ENCODE measurements around the gene BCAS3.

The BCAS3 gene

DNA sequence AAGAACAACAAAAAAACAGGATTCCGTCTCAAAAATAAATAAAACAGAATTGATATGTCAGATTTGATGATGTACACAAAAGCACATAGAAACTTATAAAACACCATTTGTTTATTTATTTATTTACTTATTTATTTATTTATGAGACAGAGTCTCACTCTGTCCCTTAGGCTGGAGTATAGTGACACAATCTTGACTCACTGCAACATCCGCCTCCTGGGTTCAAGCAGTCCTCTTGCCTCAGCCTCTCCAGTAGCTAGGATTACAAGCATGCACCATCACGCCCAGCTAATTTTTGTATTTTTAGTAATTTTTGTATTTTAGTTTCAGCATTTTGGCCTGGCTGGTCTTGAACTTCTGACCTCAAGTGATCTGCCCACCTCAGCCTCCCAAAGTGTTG is 21.4 kb downstream of the BCAS3 start:
- TF ChIP-seq, protein P1, sequence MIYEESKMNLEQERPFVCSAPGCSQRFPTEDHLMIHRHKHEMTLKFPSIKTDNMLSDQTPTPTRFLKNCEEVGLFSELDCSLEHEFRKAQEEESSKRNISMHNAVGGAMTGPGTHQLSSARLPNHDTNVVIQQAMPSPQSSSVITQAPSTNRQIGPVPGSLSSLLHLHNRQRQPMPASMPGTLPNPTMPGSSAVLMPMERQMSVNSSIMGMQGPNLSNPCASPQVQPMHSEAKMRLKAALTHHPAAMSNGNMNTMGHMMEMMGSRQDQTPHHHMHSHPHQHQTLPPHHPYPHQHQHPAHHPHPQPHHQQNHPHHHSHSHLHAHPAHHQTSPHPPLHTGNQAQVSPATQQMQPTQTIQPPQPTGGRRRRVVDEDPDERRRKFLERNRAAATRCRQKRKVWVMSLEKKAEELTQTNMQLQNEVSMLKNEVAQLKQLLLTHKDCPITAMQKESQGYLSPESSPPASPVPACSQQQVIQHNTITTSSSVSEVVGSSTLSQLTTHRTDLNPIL (CRISPR knock-in tag; IDR thresholded peaks at IDR 0.05; ENCODE audit: low read depth): no peak
- no peak for TF ChIP-seq ARNTL (CRISPR knock-in tag; IDR thresholded peaks at IDR 0.05; ENCODE audit: borderline replicate concordance, low read depth)
- TF ChIP-seq ZNF565 (CRISPR knock-in tag; conservative IDR thresholded peaks at IDR 0.05; ENCODE audit: low read depth): no peak
- no peak for TF ChIP-seq OSR1 (CRISPR knock-in tag; IDR thresholded peaks at IDR 0.05)

DNA sequence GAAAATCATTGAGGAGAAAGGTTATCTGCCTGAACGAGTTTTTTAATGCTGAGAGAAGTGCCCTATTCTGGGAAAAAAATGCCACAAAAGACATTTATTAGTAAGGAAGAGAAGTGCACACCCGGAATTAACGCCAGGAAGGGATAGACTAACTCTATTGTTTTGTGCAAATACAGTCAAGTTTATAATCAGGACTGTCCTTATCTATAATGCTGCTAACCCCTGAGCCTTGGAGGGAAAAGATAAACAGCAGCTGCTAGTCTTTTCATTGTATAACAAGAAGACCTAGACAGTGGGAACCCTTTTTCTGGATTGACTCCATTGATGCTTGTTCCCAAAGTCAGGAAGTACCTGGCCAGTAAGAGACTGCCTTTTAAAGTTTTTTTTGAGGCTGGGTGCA is 26.5 kb downstream of the BCAS3 start:
- ATAC-seq: no peak
- TF ChIP-seq ZNF70 (CRISPR knock-in tag; IDR thresholded peaks at IDR 0.05) (no peak), ARNTL (CRISPR knock-in tag; IDR thresholded peaks at IDR 0.05; ENCODE audit: borderline replicate concordance, low read depth) (no peak), RARB (CRISPR knock-in tag; IDR thresholded peaks at IDR 0.05) (no peak), TOX (CRISPR knock-in tag; IDR thresholded peaks at IDR 0.05; ENCODE audit: borderline replicate concordance) (no peak), PPARA (CRISPR knock-in tag; IDR thresholded peaks at IDR 0.05; ENCODE audit: borderline replicate concordance) (no peak), ISL1 (CRISPR knock-in tag; IDR thresholded peaks at IDR 0.05) (no peak), ESRRG (CRISPR knock-in tag; IDR thresholded peaks at IDR 0.05) (no peak), ZFP30 (CRISPR knock-in tag; IDR thresholded peaks at IDR 0.05) (no peak), OSR1 (CRISPR knock-in tag; IDR thresholded peaks at IDR 0.05) (no peak)
- TF ChIP-seq, protein P2, sequence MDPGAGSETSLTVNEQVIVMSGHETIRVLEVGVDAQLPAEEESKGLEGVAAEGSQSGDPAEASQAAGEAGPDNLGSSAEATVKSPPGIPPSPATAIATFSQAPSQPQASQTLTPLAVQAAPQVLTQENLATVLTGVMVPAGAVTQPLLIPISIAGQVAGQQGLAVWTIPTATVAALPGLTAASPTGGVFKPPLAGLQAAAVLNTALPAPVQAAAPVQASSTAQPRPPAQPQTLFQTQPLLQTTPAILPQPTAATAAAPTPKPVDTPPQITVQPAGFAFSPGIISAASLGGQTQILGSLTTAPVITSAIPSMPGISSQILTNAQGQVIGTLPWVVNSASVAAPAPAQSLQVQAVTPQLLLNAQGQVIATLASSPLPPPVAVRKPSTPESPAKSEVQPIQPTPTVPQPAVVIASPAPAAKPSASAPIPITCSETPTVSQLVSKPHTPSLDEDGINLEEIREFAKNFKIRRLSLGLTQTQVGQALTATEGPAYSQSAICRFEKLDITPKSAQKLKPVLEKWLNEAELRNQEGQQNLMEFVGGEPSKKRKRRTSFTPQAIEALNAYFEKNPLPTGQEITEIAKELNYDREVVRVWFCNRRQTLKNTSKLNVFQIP (CRISPR knock-in tag; IDR thresholded peaks at IDR 0.05; ENCODE audit: borderline replicate concordance, low read depth): no peak
- TF ChIP-seq, protein P3, sequence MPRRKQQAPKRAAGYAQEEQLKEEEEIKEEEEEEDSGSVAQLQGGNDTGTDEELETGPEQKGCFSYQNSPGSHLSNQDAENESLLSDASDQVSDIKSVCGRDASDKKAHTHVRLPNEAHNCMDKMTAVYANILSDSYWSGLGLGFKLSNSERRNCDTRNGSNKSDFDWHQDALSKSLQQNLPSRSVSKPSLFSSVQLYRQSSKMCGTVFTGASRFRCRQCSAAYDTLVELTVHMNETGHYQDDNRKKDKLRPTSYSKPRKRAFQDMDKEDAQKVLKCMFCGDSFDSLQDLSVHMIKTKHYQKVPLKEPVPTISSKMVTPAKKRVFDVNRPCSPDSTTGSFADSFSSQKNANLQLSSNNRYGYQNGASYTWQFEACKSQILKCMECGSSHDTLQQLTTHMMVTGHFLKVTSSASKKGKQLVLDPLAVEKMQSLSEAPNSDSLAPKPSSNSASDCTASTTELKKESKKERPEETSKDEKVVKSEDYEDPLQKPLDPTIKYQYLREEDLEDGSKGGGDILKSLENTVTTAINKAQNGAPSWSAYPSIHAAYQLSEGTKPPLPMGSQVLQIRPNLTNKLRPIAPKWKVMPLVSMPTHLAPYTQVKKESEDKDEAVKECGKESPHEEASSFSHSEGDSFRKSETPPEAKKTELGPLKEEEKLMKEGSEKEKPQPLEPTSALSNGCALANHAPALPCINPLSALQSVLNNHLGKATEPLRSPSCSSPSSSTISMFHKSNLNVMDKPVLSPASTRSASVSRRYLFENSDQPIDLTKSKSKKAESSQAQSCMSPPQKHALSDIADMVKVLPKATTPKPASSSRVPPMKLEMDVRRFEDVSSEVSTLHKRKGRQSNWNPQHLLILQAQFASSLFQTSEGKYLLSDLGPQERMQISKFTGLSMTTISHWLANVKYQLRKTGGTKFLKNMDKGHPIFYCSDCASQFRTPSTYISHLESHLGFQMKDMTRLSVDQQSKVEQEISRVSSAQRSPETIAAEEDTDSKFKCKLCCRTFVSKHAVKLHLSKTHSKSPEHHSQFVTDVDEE (CRISPR knock-in tag; IDR thresholded peaks at IDR 0.05): no peak
- TF ChIP-seq, protein P4, sequence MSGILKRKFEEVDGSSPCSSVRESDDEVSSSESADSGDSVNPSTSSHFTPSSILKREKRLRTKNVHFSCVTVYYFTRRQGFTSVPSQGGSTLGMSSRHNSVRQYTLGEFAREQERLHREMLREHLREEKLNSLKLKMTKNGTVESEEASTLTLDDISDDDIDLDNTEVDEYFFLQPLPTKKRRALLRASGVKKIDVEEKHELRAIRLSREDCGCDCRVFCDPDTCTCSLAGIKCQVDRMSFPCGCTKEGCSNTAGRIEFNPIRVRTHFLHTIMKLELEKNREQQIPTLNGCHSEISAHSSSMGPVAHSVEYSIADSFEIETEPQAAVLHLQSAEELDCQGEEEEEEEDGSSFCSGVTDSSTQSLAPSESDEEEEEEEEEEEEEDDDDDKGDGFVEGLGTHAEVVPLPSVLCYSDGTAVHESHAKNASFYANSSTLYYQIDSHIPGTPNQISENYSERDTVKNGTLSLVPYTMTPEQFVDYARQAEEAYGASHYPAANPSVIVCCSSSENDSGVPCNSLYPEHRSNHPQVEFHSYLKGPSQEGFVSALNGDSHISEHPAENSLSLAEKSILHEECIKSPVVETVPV (CRISPR knock-in tag; IDR thresholded peaks at IDR 0.05): no peak
- TF ChIP-seq, protein P5, sequence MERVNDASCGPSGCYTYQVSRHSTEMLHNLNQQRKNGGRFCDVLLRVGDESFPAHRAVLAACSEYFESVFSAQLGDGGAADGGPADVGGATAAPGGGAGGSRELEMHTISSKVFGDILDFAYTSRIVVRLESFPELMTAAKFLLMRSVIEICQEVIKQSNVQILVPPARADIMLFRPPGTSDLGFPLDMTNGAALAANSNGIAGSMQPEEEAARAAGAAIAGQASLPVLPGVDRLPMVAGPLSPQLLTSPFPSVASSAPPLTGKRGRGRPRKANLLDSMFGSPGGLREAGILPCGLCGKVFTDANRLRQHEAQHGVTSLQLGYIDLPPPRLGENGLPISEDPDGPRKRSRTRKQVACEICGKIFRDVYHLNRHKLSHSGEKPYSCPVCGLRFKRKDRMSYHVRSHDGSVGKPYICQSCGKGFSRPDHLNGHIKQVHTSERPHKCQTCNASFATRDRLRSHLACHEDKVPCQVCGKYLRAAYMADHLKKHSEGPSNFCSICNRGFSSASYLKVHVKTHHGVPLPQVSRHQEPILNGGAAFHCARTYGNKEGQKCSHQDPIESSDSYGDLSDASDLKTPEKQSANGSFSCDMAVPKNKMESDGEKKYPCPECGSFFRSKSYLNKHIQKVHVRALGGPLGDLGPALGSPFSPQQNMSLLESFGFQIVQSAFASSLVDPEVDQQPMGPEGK (CRISPR knock-in tag; IDR thresholded peaks at IDR 0.05; ENCODE audit: borderline replicate concordance): no peak

More for the DNA sequence above, 21.4 kb downstream of the BCAS3 start:
- ATAC-seq: no peak

DNA sequence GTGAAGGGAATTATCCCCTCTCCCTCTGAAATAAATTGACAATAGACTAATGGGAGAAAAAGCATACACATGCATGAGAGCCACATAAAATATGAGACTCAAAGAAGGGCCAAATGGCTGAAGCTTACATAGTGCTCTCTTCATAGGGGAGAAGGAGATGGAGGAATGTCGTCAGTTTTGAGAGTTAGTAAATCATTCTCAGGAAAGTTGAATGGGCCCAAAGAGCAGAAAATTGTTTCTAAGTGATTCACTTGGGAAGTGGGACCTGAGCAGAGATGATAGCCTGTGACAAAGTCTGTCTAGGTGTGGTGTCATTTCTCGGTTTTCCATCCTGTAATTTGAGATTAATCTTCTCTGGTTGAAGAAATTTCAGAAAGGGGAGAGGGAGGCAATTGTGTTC is 35.0 kb downstream of the BCAS3 start:
- TF ChIP-seq ZNF70 (CRISPR knock-in tag; IDR thresholded peaks at IDR 0.05) (no peak), ZNF565 (CRISPR knock-in tag; conservative IDR thresholded peaks at IDR 0.05; ENCODE audit: low read depth) (no peak), SNAI2 (CRISPR knock-in tag; IDR thresholded peaks at IDR 0.05) (no peak), ARNTL (CRISPR knock-in tag; IDR thresholded peaks at IDR 0.05; ENCODE audit: borderline replicate concordance, low read depth) (no peak), ZFP30 (CRISPR knock-in tag; IDR thresholded peaks at IDR 0.05) (no peak), ESRRG (CRISPR knock-in tag; IDR thresholded peaks at IDR 0.05) (no peak), RARB (CRISPR knock-in tag; IDR thresholded peaks at IDR 0.05) (no peak), CSDC2 (CRISPR knock-in tag; IDR thresholded peaks at IDR 0.05) (no peak), GLIS3 (CRISPR knock-in tag; IDR thresholded peaks at IDR 0.05) (no peak), ISL1 (CRISPR knock-in tag; IDR thresholded peaks at IDR 0.05) (no peak)
- TF ChIP-seq, protein P2 (CRISPR knock-in tag; IDR thresholded peaks at IDR 0.05; ENCODE audit: borderline replicate concordance, low read depth): no peak
- TF ChIP-seq, protein P4 (CRISPR knock-in tag; IDR thresholded peaks at IDR 0.05): no peak
- TF ChIP-seq, protein P3 (CRISPR knock-in tag; IDR thresholded peaks at IDR 0.05): no peak
- TF ChIP-seq, protein P5 (CRISPR knock-in tag; IDR thresholded peaks at IDR 0.05; ENCODE audit: borderline replicate concordance): no peak

More for the DNA sequence above, 35.0 kb downstream of the BCAS3 start:
- no peak for ATAC-seq
